Amygdala (tissue), 56 donors: Measurements from ENCODE around the gene CDH8.
A peak's percentile ranks its signal among the peaks of the same experiment; 100 is the strongest.

Source experiments
- DNase-seq, 56 donors: peaks; one replicate each; lab custom pipeline; 2025; lab: John Stamatoyannopoulos, UW

CDH8 gene

DNA sequence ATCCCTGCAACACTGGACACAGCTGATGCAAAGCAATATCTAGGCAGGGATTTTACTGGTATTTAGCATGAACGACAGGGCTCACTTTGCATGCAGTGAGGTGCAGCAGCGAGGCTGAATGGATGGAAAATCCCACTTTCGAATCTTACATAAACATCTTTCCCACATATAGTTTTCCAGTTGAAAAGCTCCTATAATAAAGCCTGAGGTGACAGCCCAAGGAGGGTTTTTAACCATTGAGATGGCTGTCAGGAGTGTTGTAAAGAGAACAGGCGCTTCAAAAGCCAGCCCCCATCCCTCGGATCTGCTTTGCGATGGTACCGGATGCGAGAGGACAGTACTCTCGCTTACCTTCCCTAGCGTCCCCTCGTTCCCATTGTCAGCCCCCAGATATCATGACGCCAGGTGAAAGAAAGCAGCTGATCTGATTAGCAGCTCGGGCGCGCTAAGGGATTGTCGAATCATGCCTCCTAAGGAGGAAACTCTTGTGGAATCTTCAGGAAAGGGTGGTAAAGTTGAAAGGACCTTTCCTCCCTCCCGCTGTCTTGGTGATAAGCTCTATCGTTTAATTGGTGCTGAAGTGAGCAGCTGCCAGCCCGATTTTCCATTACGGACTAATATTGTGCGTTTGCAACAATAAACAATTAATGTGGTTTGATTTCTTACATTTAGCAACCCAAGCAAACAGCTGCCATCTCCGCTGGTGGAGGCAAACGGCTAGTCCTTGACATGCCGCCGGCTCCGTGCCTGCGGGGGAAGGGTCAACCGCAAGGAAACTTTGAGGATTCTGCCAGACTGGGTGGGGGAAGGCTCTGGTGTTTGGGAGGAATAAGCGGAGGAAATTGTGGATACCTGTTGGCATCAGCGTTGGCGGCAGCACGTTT is 1.8 kb downstream of the CDH8 start:
- peak in 10 of 56 donors; percentile 17 to 64 (median 40) for DNase-seq

DNA sequence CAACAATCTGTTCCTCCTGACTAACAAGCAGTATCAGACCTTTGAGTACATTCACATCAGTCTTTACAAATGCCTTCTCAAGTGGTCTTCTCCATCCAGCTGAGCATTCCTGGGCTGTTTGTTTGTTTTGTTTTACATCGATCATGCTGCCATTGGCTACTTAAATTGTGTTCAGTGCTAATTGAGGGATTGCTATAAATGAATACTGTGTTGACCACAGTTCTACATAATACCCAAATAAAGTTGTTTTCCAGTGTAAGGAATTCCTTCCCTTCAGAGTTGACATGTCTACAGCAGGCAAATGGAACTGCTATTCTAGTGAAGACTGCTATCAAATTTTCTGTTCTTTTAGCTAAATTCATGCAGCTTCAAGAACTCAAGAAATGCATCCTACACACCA is 3.2 kb downstream of the CDH8 start:
- no peak for DNase-seq

DNA sequence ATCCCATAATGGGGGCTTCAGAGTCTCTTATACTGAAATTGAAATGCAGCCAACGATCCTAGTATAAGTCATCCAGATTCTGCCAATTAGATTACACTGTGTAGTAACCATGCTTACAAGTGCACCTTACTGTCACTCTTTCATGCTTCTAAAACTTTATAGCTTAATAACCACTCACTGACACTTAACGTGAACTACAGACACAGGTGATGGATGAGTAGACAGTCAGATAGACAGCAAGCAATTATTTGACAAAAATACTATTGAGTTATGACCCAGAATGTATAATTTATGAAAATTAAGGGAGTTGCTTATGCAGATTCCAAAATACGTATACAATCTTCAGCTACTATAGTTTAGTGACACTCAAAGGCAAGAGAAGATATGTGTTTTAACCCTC is 6.3 kb downstream of the CDH8 start:
- no peak for DNase-seq

DNA sequence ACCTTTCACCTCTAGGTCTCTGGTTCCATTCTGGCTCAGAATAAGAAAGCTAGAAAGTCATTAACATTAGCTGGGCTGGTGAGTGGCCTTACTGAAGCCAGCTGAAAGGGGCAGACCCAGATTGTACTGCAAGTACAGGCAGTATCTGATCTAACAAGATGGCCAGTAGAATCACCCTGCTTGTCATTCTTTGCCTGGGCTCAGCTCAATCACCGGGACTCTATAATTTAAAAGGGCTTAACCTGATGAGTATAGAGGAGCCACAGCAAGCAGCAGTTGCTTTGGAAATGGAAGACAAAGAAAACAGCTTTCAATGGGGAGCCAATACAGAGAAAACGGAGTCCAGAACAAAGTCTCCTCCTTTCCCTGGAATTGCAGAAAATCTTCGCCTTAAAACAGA is 13.6 kb downstream of the CDH8 start:
- DNase-seq: no peak

DNA sequence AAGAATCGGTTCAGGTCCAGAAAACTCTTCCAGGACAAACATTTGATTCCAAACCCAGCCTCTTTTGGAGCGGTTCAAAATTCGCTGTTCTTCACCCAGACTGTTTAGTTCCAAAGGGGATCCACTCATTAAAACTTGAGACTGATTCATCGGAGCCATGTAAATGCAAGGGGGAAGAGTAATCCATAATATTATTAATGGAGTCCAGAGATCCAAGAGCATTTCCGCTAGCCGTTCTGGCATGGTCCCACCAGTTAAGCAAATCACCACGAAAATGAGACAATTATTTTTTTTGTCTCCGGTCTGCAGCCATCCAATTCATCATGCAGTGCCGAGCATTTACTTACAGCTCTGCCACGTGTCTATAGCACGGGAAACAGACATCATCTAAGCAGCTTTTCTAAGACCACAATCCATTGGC is 15.1 kb downstream of the CDH8 start:
- DNase-seq: no peak

DNA sequence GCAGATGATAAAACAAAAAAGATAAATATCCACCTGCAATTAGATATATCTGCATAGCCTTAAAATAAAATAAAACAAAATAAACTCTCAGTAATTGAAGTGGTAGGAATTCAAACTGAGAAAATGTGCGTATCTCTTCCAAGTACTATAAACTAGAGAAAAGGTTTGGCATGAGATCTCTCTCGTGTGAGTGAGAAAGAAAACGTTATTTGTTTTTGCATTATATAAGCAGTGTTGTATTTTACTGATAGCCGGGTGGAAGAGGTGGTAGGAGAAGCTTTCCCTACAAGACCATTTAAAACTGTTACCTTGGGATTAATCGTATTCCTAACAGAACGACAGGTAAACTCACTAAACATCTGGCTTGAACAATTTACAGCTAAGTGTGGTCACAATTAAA is 15.6 kb downstream of the CDH8 start:
- DNase-seq: no peak

DNA sequence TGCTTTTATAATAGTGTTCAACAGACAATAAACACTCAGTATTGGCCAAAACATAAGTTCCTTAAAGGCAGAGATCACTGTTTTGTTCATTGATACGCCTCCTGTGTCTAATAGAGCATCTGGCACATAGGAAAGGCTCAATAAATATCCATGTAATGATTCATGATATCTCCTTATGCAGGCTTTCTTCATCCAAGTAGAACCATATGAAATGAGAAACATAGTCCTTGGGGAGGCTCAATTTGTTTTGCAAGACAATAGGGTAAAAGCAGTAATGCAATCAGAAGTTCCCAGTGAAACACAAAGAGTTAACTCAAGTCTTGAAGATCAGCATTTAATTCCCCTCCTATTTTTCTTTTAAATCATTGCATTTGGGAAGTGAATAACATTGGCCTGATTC is 16.4 kb downstream of the CDH8 start:
- DNase-seq: no peak

DNA sequence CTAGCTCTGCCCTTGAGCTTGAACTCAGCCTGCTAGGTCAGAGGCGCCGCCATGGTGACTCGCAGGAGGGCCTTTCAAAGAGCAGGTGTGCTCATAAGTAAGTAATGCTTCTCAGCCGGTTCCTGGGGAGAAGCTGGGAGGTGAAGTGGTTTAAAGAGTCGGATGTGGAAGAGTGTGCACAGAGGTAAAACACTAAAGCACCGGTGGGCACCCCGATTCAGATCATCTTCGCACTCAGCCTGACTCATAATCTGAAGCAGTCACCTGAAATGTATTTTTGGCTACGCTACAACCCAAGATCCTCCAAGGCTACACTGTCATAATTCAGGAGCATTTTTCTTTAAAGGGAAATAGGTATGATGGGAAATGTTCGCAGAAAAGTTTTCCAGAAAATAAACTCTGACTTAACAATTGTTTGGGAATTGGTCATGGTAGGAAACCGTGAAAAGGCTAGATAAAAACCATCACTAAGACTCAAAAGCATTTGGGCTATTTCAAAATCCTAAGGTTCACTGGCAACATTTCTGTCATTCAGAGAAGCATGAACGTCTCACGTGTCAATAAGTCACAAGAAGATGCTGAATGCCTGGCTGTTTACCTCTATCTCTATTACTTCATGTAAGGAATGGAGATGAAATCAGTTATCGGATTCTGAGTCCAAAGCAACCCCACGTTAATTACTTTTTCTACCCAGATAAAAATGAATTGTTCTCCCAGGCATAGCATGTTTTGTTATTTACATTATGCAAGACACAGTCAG is 17.8 kb downstream of the CDH8 start:
- no peak for DNase-seq

DNA sequence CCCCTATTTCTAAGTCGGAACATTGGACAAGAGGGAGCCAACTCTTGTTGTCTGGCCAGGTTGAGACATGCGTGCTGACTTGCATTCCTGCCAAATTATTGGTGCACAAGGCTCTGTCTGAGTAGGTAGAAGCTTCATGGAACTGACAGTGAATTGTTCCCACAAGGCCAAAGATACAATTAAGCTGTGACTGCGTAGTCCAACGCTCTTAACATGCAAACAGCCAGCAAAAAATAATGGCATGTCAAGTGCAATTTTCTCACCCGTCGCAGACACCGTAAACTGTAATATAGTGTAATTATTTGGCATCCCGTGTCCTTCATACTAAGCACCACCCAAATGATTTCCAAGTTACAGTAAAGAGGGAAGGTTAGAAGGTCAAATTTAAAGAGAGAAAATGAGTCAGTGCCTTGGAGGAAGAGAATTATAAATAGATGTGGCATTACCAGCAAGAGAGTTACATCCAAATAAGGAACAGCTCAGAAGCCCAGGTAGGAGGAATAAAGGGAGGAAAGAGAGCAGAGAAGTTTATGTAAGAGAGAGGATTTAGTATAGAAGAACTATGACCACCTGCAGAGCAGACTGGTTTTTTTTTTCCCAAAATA is 21.8 kb downstream of the CDH8 start:
- DNase-seq: no peak

DNA sequence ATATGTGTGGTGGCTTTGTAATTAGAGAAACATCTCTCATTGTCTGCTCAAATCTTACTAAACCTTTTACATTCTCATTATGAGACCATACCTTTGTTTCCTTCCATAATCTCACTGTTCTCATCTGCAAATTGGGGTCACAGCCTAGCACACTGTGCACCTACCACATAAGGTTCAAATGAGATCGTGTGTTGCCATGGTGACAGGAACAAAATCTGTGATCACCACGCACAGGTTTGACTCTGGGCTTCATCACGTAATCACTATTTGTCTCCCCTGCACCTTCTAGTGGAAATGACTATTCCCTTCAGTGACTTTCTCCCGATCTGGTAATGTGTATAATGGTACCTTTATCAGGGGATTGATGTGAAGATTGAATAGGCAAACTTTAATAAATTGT is 26.1 kb downstream of the CDH8 start:
- no peak for DNase-seq

DNA sequence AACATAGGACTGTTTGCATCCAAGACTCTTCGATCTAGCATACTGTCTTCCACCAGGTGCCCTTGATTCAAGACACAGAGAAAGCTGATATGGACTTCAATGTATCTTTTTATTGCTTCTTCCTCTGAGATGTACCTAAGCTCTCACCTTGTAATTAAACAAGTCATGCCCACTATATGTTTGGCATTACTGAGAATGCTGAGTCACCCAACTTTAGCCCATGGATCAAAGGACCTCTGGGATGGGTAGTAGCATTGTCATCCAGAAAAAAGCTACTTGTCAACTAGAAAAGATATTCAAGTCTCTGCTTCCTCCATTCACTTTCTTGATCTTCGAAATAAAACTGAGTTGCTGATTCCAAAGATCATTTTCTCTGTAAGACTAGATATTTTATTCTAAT is 37.8 kb downstream of the CDH8 start:
- DNase-seq: no peak

DNA sequence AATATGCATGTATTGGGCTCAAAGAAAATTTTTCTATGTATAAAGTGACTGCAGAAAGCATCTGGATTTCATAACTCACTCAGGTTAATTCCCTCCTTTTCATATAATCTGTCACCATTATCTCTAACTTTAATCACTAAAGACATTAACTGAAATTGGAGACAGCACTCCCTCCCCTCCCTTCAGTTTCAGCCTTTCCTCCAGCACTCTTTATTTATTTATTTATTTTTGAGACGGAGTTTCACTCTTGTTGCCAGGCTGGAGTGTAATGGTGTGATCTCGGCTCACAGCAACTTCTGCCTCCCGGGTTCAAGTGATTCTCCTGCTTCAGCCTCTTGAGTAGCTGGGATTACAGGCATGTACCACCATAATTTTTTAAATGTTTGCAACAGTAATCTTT is 43.1 kb downstream of the CDH8 start:
- no peak for DNase-seq

DNA sequence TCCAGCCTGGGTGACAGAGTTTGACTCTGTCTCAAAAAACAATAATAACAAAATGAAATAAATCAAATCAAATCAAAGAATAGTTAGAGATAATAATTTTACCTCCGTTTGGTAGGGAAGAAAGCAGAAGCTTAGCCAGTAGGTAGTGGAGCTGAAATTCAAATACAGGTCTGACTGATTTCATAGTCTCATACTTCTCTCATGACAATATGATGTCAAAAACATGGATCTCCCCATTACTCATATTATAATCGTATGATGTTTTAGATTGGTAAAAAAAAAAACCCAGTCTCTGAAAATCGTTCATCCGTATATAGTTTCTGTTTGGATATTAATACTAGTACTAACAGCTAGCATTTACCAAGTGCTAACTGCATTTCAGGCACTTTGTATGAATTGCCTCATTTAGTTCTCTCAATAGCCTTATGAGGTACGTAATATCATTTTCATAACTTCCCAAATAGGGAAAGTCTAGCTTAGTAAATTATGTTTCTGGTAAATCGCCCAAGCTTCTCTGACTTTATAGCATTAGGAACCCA is 48.7 kb downstream of the CDH8 start:
- no peak for DNase-seq

DNA sequence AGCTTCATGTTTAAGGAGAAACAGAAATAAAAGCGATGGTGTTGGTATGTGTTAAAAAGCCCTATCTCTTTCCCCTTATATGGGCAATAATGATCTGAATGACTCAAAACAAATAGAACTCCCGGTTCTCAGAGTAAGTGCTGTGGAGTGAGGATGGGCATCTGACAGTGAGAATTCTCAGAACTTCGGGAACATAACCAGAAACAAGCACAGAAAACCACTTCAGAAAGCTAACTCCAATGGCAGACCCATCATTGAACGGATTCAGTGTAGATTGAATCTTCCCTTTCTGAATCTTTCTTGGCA is 67.2 kb downstream of the CDH8 start:
- DNase-seq: no peak

DNA sequence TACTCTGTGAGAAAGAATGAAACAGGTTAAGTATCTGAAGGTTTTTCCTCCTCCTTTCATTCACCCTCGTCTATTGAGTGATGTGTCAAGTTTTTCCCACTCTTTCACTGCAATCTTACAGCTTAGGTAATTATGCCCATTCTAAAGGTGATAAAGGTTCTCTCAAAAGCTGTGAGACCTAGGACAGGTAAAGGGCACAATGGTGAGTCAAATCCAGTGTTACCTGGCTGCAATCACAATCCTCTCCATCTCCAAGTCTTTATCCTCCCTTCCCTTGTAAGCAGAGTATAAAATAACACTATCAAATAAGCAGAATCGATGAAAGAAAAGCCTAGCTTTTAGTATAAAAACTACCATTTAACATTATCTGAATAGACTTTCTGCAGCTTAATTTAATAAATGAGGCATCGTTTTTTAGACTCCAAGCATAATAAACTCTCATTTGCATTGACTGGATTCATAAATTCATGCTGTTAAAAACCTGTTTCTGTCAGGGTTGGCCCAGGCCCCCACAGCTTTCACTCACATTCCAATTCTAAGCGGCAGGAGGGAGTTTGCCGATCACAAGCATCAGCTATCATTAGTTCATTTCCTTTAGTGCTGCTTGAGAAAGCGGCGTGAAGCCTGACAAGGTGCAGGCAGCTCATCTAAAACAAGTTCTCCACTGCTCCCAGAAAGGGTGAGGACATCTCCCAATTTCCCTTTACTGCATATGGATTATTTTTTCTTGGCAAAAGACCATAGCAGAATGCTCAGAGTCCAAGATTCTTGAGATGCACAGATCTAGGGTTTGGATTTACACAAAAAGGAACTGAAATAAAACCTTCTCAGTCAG is 67.8 kb downstream of the CDH8 start:
- no peak for DNase-seq

DNA sequence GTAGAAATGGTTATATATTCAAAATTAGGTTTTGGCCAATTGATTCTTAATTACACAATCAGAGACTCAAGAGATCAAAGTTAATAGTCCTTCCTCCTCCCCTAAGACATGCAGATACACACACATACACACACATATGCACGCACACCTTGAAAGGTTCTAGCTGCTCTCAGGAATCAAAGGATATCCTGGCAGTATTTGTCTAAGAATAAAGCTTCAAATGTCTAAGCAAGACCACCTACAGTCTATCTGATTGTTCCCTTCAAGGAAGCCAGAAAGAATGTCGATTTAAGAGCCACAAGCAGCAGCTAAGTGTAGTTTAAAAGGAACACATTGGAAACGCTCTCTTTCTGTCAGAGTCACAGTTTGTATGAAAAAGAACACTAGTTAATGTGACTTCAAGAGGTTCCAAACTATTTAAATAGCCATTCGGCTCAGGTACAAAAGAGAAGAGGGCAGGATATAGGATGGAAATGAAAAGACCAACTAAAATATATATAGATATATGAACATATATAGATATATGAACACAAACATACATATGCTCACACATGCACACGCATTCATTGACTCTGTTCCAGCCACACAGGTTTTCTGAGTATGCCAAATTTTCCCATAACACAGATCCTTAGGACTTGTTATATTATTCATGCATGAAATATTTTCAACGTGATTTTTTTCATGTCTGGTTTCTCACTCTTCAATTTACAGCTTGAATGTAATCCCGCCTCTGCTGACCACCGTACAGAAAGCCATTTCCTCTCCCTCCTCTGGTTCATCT is 79.0 kb downstream of the CDH8 start:
- DNase-seq: no peak

DNA sequence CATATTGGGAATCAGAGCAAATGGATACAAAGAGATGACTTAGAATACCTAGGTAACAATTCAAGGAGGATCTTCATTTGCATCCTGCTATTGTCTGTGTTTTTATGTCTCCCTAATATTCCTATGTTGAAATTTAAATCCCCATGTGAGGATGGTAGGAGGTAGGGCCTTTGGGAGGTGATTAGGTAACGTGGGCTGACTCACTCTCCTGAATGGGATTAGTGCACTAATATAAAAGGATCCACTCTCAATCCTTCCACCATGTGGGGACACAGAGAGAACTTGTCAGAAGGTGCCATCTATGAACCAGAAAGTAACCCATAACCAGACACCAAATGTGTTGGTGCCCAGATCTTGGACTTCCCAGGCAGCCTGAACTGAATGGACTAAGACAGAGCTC is 83.4 kb downstream of the CDH8 start:
- no peak for DNase-seq

DNA sequence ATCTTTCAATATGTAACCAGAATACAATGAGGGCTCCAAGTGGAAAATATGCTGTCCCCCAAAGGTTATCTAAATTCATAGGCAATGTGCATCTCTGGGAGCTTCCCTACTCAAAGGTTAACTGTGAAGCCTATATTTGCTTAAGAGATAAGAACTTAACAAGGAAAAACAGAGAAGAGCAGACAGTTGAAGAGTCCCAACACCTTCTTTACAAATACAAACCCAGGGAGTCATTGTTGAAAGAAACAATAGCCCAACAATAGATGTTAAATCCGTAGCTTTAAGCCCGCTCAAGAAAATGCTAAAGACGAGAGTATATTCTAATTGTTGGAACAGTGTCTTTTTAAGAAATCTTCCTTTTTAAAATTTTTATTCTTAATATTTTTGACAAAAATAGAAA is 87.8 kb downstream of the CDH8 start:
- DNase-seq: no peak

DNA sequence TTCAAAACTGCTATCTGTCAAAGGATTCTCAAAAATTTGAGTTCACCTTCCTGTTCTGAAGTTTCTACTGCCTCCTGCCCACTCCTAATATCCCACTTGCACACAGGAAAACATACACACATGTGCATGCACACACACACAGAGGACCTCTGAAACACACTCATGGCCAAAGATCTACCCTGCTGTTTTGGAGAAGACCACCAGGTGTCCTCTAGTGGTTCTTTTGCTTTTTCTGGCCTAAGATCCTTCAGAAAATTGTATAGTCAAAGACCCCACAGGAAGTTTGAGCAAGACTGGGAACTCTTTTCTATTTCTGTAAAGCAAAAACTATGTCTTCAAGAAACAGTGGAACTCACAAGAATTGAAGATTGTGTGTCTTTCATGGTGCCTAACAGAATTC is 90.2 kb downstream of the CDH8 start:
- DNase-seq: no peak

DNA sequence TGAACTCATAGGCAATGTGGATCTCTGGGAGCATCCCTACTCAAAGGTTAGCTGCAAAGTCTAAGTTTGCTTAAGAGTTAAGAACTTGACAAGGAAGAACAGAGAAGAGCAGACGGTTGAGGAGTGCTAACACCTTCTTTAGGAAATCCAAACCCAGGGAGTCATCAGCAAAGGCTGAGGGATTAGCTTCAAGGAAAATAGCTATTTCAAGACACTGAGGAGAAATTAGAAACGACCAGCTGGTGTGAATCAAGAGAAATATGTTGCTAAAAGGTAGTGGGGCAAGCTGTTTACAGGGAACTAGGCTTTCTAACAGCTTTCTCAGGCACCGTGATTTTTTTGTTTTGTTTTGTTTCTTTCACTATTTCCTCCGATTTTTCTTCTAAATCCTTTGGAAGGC is 90.7 kb downstream of the CDH8 start:
- no peak for DNase-seq
